Measurements from ENCODE around the gene HEXIM1. TPM values are rescaled to one million over a fixed set of nuclear protein-coding genes. Genes with fewer than 3 reads are reported as not detected.

Gene HEXIM1
- total RNA-seq, 1 donor from 2014 or later: 38.8 TPM

- TF ChIP-seq, protein P1, sequence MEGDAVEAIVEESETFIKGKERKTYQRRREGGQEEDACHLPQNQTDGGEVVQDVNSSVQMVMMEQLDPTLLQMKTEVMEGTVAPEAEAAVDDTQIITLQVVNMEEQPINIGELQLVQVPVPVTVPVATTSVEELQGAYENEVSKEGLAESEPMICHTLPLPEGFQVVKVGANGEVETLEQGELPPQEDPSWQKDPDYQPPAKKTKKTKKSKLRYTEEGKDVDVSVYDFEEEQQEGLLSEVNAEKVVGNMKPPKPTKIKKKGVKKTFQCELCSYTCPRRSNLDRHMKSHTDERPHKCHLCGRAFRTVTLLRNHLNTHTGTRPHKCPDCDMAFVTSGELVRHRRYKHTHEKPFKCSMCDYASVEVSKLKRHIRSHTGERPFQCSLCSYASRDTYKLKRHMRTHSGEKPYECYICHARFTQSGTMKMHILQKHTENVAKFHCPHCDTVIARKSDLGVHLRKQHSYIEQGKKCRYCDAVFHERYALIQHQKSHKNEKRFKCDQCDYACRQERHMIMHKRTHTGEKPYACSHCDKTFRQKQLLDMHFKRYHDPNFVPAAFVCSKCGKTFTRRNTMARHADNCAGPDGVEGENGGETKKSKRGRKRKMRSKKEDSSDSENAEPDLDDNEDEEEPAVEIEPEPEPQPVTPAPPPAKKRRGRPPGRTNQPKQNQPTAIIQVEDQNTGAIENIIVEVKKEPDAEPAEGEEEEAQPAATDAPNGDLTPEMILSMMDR (IDR thresholded peaks at IDR 0.05; ENCODE audit: unreplicated experiment): no peak
- H3K9me3 Mint-ChIP-seq: no peaks in the 10 kb centered on the region
- H3K4me1 Mint-ChIP-seq: peaks cover 23% of the 10 kb centered on the region
These were observed 16.5 kb downstream of the HEXIM1 start for GRCh38 chr17:45164734-45165269.

GRCh38 chr17:45168991-45169752 lies 20.9 kb downstream of the HEXIM1 start:
- Mint-ChIP-seq H3K4me1 (peaks cover 37% of the 10 kb centered on the region), H3K27me3 (ENCODE audit: low read depth) (no peaks in the 10 kb centered on the region), H3K9me3 (no peaks in the 10 kb centered on the region), H3K36me3 (peaks cover 10% of the 10 kb centered on the region), H3K4me3 (no peak overlapping the region), H3K27ac (no peak overlapping the region)
- DNase-seq (ENCODE audit: low spot score in 2 of 2, unreplicated experiment in 2 of 2): no peak
- TF ChIP-seq, protein P1 (IDR thresholded peaks at IDR 0.05; ENCODE audit: unreplicated experiment): no peak

More at GRCh38 chr17:45164734-45165269, 16.5 kb downstream of the HEXIM1 start:
- no peak for DNase-seq (ENCODE audit: low spot score in 2 of 2, unreplicated experiment in 2 of 2)
- Mint-ChIP-seq H3K27me3 (ENCODE audit: low read depth) (no peaks in the 10 kb centered on the region), H3K36me3 (peaks cover 10% of the 10 kb centered on the region), H3K27ac (peak overlapping the region; percentile 82), H3K4me3 (no peak overlapping the region)

GRCh38 chr17:45170280-45170930 lies 22.1 kb downstream of the HEXIM1 start:
- Mint-ChIP-seq H3K27ac (peak overlapping the region; percentile 99), H3K9me3 (no peaks in the 10 kb centered on the region), H3K36me3 (peaks cover 7% of the 10 kb centered on the region), H3K4me3 (no peak overlapping the region), H3K27me3 (ENCODE audit: low read depth) (no peaks in the 10 kb centered on the region), H3K4me1 (peaks cover 29% of the 10 kb centered on the region)
- TF ChIP-seq, protein P1 (IDR thresholded peaks at IDR 0.05; ENCODE audit: unreplicated experiment): no peak
- DNase-seq (ENCODE audit: low spot score in 2 of 2, unreplicated experiment in 2 of 2): no peak

- Mint-ChIP-seq H3K36me3 (peaks cover 7% of the 10 kb centered on the region), H3K9me3 (no peaks in the 10 kb centered on the region), H3K27ac (peak overlapping the region; percentile 99), H3K4me1 (peaks cover 31% of the 10 kb centered on the region), H3K4me3 (peak overlapping the region; percentile 38), H3K27me3 (ENCODE audit: low read depth) (no peaks in the 10 kb centered on the region)
- no peak for DNase-seq (ENCODE audit: low spot score in 2 of 2, unreplicated experiment in 2 of 2)
- TF ChIP-seq, protein P1 (IDR thresholded peaks at IDR 0.05; ENCODE audit: unreplicated experiment): no peak
These were observed 22.7 kb downstream of the HEXIM1 start for GRCh38 chr17:45170931-45171337.

DNA sequence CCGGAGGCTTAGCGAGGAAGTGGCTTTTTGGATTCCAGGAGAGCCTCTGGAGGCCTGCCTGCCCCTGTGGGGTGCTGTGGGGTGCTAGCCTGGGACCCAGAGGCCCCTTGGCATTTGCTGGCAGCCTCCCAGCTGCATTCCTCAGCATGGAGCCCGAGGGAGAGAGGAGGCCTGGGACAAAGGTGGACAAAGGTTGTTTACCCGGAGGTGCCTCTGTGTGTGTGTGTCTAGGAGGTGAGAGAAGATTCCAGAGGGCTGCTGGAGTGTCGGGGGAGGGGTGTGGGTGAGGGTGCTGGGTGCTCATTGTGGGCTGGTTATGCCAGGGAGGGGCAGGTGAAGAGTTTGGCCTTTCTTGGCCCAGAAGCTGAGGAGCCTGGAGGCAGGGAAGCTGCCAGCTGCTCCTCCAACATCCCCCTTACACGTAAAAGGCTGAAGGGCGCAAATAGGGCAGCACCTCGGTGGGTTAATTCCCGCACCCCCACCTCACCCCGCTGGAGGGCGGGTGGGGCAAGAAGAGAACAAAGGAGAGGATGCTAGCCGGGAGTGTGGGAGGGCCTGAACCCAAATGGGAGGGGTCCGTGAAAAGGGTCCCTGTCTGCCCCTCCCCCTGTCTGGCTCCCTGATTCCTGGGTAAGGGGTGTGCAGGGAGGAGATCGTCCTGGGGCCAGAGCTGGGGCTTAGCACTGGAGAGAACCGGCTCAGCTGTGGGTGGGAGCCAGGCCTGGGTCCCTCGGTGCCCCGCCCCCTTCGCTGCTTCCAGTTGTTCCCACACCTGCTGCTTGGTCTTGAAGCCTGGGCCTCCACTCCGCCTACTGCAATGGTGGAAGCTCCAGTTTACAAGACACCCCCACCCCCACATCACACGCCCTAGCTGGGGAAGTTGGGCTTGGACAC lies 23.3 kb downstream of the HEXIM1 start:
- TF ChIP-seq, protein P1 (IDR thresholded peaks at IDR 0.05; ENCODE audit: unreplicated experiment): no peak
- Mint-ChIP-seq H3K27me3 (ENCODE audit: low read depth) (no peaks in the 10 kb centered on the region), H3K4me1 (peaks cover 38% of the 10 kb centered on the region), H3K36me3 (peaks cover 4% of the 10 kb centered on the region), H3K9me3 (no peaks in the 10 kb centered on the region), H3K27ac (peak overlapping the region; percentile 99), H3K4me3 (peak overlapping the region; percentile 38)
- DNase-seq (ENCODE audit: low spot score in 2 of 2, unreplicated experiment in 2 of 2): peak in 1 of 2 experiments; percentile 68

Measured in mesothelial cell of epicardium (in vitro differentiated cells).